HepG2 (cell line): Measurements from ENCODE around the gene UTP4. TPM values are rescaled to one million over a fixed set of nuclear protein-coding genes. Genes with fewer than 3 reads are reported as not detected.

ENCODE experiments used
- ATF4 ChIP-seq, 2 experiments: fragments of 450-650 bp in 1 of 2; sonication (generic) in 1 of 2; formaldehyde crosslinking; IDR thresholded peaks; 2 replicates each; pipeline versions ENCODE4 v1.5.0 to v1.8.0; 2020 to 2022; ENCODE audit warnings: mild to moderate bottlenecking in 1 of 2, missing genetic modification reagents in 1 of 2
- CCAR2 ChIP-seq: fragments of 200-400 bp; formaldehyde crosslinking; optimal IDR thresholded peaks from 2 replicates; pipeline ENCODE3; 2018; ENCODE audit warnings: low read depth, mild to moderate bottlenecking, low read length, moderate library complexity
- DNMT1 ChIP-seq: sonication (generic); formaldehyde crosslinking; IDR thresholded peaks from 2 replicates; pipeline ENCODE4 v1.5.1; 2020; ENCODE audit warnings: mild to moderate bottlenecking, missing genetic modification reagents
- ETV6 ChIP-seq: sonication (generic); formaldehyde crosslinking; conservative IDR thresholded peaks from 2 replicates; pipeline ENCODE4 v1.4.0; 2020; ENCODE audit warnings: missing genetic modification reagents
- FOXK1 ChIP-seq: sonication (generic); formaldehyde crosslinking; IDR thresholded peaks from 2 replicates; pipeline ENCODE4 v1.4.0; 2020; ENCODE audit warnings: low read depth, missing genetic modification reagents, borderline replicate concordance
- HMG20A ChIP-seq: IDR thresholded peaks from 2 replicates; pipeline ENCODE4 v1.6.1; 2016; ENCODE audit warnings: borderline replicate concordance
- HNRNPLL ChIP-seq: fragments of 200-400 bp; formaldehyde crosslinking; IDR thresholded peaks from 2 replicates; pipeline ENCODE4 v1.6.1; 2017; ENCODE audit warnings: mild to moderate bottlenecking, low read depth, low read length; ENCODE audit not compliant: poor library complexity, severe bottlenecking
- HOXA3 ChIP-seq: sonication (generic); formaldehyde crosslinking; IDR thresholded peaks from 2 replicates; pipeline ENCODE4 v1.5.0; 2020; ENCODE audit warnings: missing genetic modification reagents
- KDM5A ChIP-seq: fragments of 200-600 bp; sonication (generic); IDR thresholded peaks from 2 replicates; pipeline ENCODE4 v1.7.0; 2018; ENCODE audit warnings: antibody characterized with exemption, mild to moderate bottlenecking, low read length, borderline replicate concordance
- MAF1 ChIP-seq: sonication (generic); formaldehyde crosslinking; IDR thresholded peaks from 2 replicates; pipeline ENCODE4 v1.5.0; 2020; ENCODE audit warnings: missing genetic modification reagents, borderline replicate concordance
- MAFF ChIP-seq: IDR thresholded peaks from 2 replicates; pipeline ENCODE4 v1.6.1; 2011; ENCODE audit warnings: low read depth, low read length, improper control_type of control experiment
- MEIS2 ChIP-seq: sonication (generic); formaldehyde crosslinking; IDR thresholded peaks from 2 replicates; pipeline ENCODE4 v1.9.0; 2021; ENCODE audit warnings: mild to moderate bottlenecking, missing genetic modification reagents
- NR2F1 ChIP-seq, 2 experiments: fragments of 450-650 bp in 1 of 2; formaldehyde crosslinking in 1 of 2; IDR thresholded peaks; 2 replicates each; pipeline versions ENCODE4 v1.5.0 to v1.6.1; 2016 to 2020; ENCODE audit warnings: mild to moderate bottlenecking in 1 of 2, missing compliant biosample characterization in 1 of 2, missing genetic modification reagents in 1 of 2, moderate library complexity in 1 of 2
- POLR2A ChIP-seq, 2 experiments: IDR thresholded peaks; 2 replicates each; pipeline ENCODE4 v1.6.1; 2011; ENCODE audit warnings: low read depth in 2 of 2, low read length in 2 of 2, mild to moderate bottlenecking in 1 of 2, moderate library complexity in 1 of 2; ENCODE audit not compliant: insufficient read depth in 1 of 2
- RBM39 ChIP-seq: fragments of 200-400 bp; formaldehyde crosslinking; IDR thresholded peaks from one replicate; pipeline ENCODE4 v1.6.1; 2018; ENCODE audit warnings: antibody characterized with exemption, mild to moderate bottlenecking, low read depth, low read length; ENCODE audit not compliant: poor library complexity, severe bottlenecking
- RCOR2 ChIP-seq: IDR thresholded peaks from 2 replicates; pipeline ENCODE4 v1.6.1; 2016; ENCODE audit warnings: missing biosample characterization, missing genetic modification reagents
- SRSF1 ChIP-seq: fragments of 200-400 bp; formaldehyde crosslinking; optimal IDR thresholded peaks from 2 replicates; pipeline ENCODE3; 2017; ENCODE audit warnings: mild to moderate bottlenecking, low read depth, low read length, moderate library complexity
- SSRP1 ChIP-seq: IDR thresholded peaks from 2 replicates; pipeline ENCODE4 v1.6.1; 2016; ENCODE audit warnings: control low read depth
- TCF12 ChIP-seq, 2 experiments: fragments of 450-650 bp in 1 of 2; sonication (generic) in 1 of 2; formaldehyde crosslinking in 1 of 2; IDR thresholded peaks; 2 replicates each; pipeline versions ENCODE4 v1.6.1 to v1.8.0; 2017 to 2022; ENCODE audit warnings: antibody characterized with exemption in 1 of 2, mild to moderate bottlenecking in 1 of 2, missing genetic modification reagents in 1 of 2, moderate library complexity in 1 of 2
- ZC3H13 ChIP-seq: sonication (generic); formaldehyde crosslinking; IDR thresholded peaks from 2 replicates; pipeline ENCODE4 v1.8.1; 2023; ENCODE audit warnings: mild to moderate bottlenecking, missing genetic modification reagents, moderate library complexity
- ZFP62 ChIP-seq: sonication (generic); formaldehyde crosslinking; IDR thresholded peaks from 2 replicates; pipeline ENCODE4 v1.4.0; 2020; ENCODE audit warnings: missing genetic modification reagents
- ZFX ChIP-seq: sonication (generic); formaldehyde crosslinking; IDR thresholded peaks from 2 replicates; pipeline ENCODE4 v1.4.0; 2020; ENCODE audit warnings: mild to moderate bottlenecking, low read depth, missing genetic modification reagents, moderate library complexity
- ZMAT3 ChIP-seq: sonication (generic); formaldehyde crosslinking; conservative IDR thresholded peaks from 2 replicates; pipeline ENCODE4 v1.7.0; 2021; ENCODE audit warnings: missing genetic modification reagents
- ZMAT5 ChIP-seq: sonication (generic); formaldehyde crosslinking; IDR thresholded peaks from 2 replicates; pipeline ENCODE4 v1.5.0; 2020; ENCODE audit warnings: mild to moderate bottlenecking, low read depth, missing genetic modification reagents, borderline replicate concordance
- ZMYM2 ChIP-seq: sonication (generic); formaldehyde crosslinking; IDR thresholded peaks from 2 replicates; pipeline ENCODE4 v1.8.0; 2022; ENCODE audit warnings: mild to moderate bottlenecking, missing genetic modification reagents
- ZNF580 ChIP-seq: IDR thresholded peaks from 2 replicates; pipeline ENCODE4 v1.6.1; 2016; ENCODE audit warnings: low read depth, borderline replicate concordance
- ZNF784 ChIP-seq: sonication (generic); formaldehyde crosslinking; IDR thresholded peaks from 2 replicates; pipeline ENCODE4 v1.5.1; 2020; ENCODE audit warnings: missing genetic modification reagents, mild to moderate bottlenecking, borderline replicate concordance
- ZNF816 ChIP-seq: sonication (generic); formaldehyde crosslinking; IDR thresholded peaks from 2 replicates; pipeline ENCODE4 v1.8.0; 2022; ENCODE audit warnings: missing genetic modification reagents, mild to moderate bottlenecking, borderline replicate concordance
- polyA plus RNA-seq, 8 experiments: library from polyadenylated mRNA; depleted of rRNA in 3 of 8; stranded (reverse) in 7 of 8; unstranded in 1 of 8; fragments of >200 nt; fragmentation: Illumina TruSeq in 4 of 8; extraction: Trizol in 4 of 8; gene quantifications; 2 replicates each; pipeline versions ENCODE4 v1.2.1 to v1.2.3, GENCODE V29; 2011 to 2016; ENCODE audit warnings: low read depth in 4 of 8, missing spikeins in 1 of 8, mixed read lengths in 1 of 8; ENCODE audit not compliant: insufficient read depth in 1 of 8
- total RNA-seq, 5 experiments: library from RNA; depleted of rRNA; stranded (reverse); fragments of >200 nt; fragmentation: Illumina TruSeq; extraction: Trizol; gene quantifications; 2 replicates each; pipeline ENCODE4 v1.2.3, GENCODE V29; 2016; ENCODE audit warnings: low read depth in 1 of 5

Gene UTP4
- total and polyA plus RNA-seq, 2 of the 13 experiments (the other 11 are each of a cell fraction or from before 2014, with no cell fraction given), result 30.0 to 85.8 TPM

- TF ChIP-seq RCOR2 (CRISPR knock-in tag), result no peak
- TF ChIP-seq MAFF, result no peak
- no peak for TF ChIP-seq HMG20A (CRISPR knock-in tag)
- TF ChIP-seq RBM39, result peak; percentile 89
- TF ChIP-seq POLR2A (IDR thresholded peaks at IDR 0.05; ENCODE audit: insufficient read depth in 1 of 2, low read depth in 2 of 2, low read length in 2 of 2), result peak in 1 of 2 experiments; percentile 94; a peak in 3 of 4 replicates
- TF ChIP-seq TCF12 (IDR thresholded peaks at IDR 0.05), result no peak
- peak; percentile 48; the same call in 1 of the 2 replicates for TF ChIP-seq TCF12 (CRISPR knock-in tag; IDR thresholded peaks at IDR 0.05)
- peak; percentile 29; the same call in 1 of the 2 replicates for TF ChIP-seq MEIS2 (CRISPR knock-in tag)
- TF ChIP-seq ZMAT5 (CRISPR knock-in tag), result no peak
- no peak for TF ChIP-seq NR2F1 (CRISPR knock-in tag; IDR thresholded peaks at IDR 0.05)
- TF ChIP-seq HOXA3 (CRISPR knock-in tag), result peak; percentile 95; the same call in 1 of the 2 replicates
- peak in 1 of 2 experiments; percentile 25; a peak in 2 of 4 replicates for TF ChIP-seq ATF4 (CRISPR knock-in tag; IDR thresholded peaks at IDR 0.05)
- TF ChIP-seq SRSF1, result peak; percentile 64
- TF ChIP-seq KDM5A, result peak; percentile 83
- TF ChIP-seq ZMAT3 (CRISPR knock-in tag), result peak; percentile 95
- 0 out of 2 replicates have a peak, but pooled peaks have one; percentile 46 for TF ChIP-seq ZC3H13
- TF ChIP-seq ZMYM2 (CRISPR knock-in tag), result no peak
- TF ChIP-seq ZFX (CRISPR knock-in tag), result peak; percentile 88
- TF ChIP-seq HNRNPLL, result peak; percentile 55
- TF ChIP-seq ZFP62 (CRISPR knock-in tag), result no peak
- peak; percentile 87; the same call in 1 of the 2 replicates for TF ChIP-seq DNMT1
- peak; percentile 47; the same call in 1 of the 2 replicates for TF ChIP-seq FOXK1 (CRISPR knock-in tag)
- no peak for TF ChIP-seq CCAR2
- no peak; the same call in 1 of the 2 replicates for TF ChIP-seq ZNF816 (CRISPR knock-in tag)
- no peak; the same call in none of the 2 replicates for TF ChIP-seq ZNF784 (CRISPR knock-in tag)
- peak; percentile 71 for TF ChIP-seq MAF1 (CRISPR knock-in tag)
- TF ChIP-seq SSRP1 (CRISPR knock-in tag), result no peak
- TF ChIP-seq ETV6 (CRISPR knock-in tag), result no peak
- TF ChIP-seq ZNF580 (CRISPR knock-in tag), result no peak
Observed at GRCh38 chr16:69132424-69133252, at the start of gene UTP4, which contains the start of gene CHTF8 (continued).
